SU-DHL-6 (cell line): Measurements from ENCODE around the gene IP6K1.
A peak's percentile ranks its signal among the peaks of the same experiment; 100 is the strongest.

Experiments used
- H2AFZ ChIP-seq: fragments of 200-600 bp; sonication (generic); 2 replicates; pipeline ENCODE4 v1.6.1; 2014; ENCODE audit warnings: low read depth, mild to moderate bottlenecking, moderate library complexity, mixed read lengths, antibody characterized with exemption, low read length; ENCODE audit not compliant: severe bottlenecking
- H3F3A ChIP-seq: fragments of 200-600 bp; shearing (Covaris generic); 2 replicates; pipeline ENCODE4 v1.6.0; 2016; ENCODE audit warnings: antibody characterized with exemption, mild to moderate bottlenecking; ENCODE audit not compliant: insufficient read depth
- H3K27ac ChIP-seq: fragments of 200-600 bp; sonication (generic); 2 replicates; pipeline ENCODE4 v1.5.1; 2016; ENCODE audit warnings: low read depth, mild to moderate bottlenecking, low read length, moderate library complexity, mixed read lengths
- H3K27me3 ChIP-seq: fragments of 200-600 bp; sonication (generic), shearing (Covaris generic); 2 replicates; pipeline ENCODE4 v1.6.0; 2014; ENCODE audit warnings: mild to moderate bottlenecking, low read length
- H3K36me3 ChIP-seq: fragments of 200-600 bp; sonication (generic); 2 replicates; pipeline ENCODE4 v1.6.1; 2014; ENCODE audit warnings: mild to moderate bottlenecking, low read length, mixed read lengths
- H3K4me2 ChIP-seq: fragments of 300-600, 200-600 bp; shearing (Covaris generic), sonication (generic); 2 replicates; pipeline ENCODE4 v1.6.0; 2014; ENCODE audit warnings: low read length, low read depth, mild to moderate bottlenecking; ENCODE audit not compliant: poor library complexity, severe bottlenecking
- H3K4me3 ChIP-seq: fragments of 200-600 bp; sonication (generic); 2 replicates; pipeline ENCODE4 v1.5.1; 2014; ENCODE audit warnings: antibody characterized with exemption, low read length, mild to moderate bottlenecking, mixed read lengths; ENCODE audit not compliant: insufficient read depth, poor library complexity, severe bottlenecking
- H3K79me2 ChIP-seq: fragments of 200-600 bp; sonication (generic); 2 replicates; pipeline ENCODE4 v1.6.1; 2014; ENCODE audit warnings: mild to moderate bottlenecking, low read length, moderate library complexity; ENCODE audit not compliant: insufficient read depth
- H3K9ac ChIP-seq: fragments of 200-600 bp; sonication (generic); 2 replicates; pipeline ENCODE4 v1.7.0; 2014; ENCODE audit warnings: mild to moderate bottlenecking, low read length
- H3K9me2 ChIP-seq: fragments of 200-600 bp; sonication (generic); replicated peaks from 2 replicates; pipeline ENCODE4 v1.6.1; 2014; ENCODE audit warnings: low read length; ENCODE audit not compliant: insufficient read depth
- H3K9me3 ChIP-seq: fragments of 200-600 bp; sonication (generic); 2 replicates; pipeline ENCODE4 v1.6.1; 2014; ENCODE audit warnings: low read length, mixed read lengths; ENCODE audit not compliant: insufficient read depth
- H4K20me1 ChIP-seq: fragments of 200-600 bp; sonication (generic); 2 replicates; pipeline ENCODE4 v1.6.1; 2014; ENCODE audit warnings: low read depth, mild to moderate bottlenecking, antibody characterized with exemption, low read length, moderate library complexity, mixed read lengths
- CTCF ChIP-seq: fragments of 200-600 bp; sonication (generic); IDR thresholded peaks from one replicate; pipeline ENCODE4 v1.5.1; 2017; ENCODE audit warnings: antibody characterized with exemption, mild to moderate bottlenecking, low read length, moderate library complexity; ENCODE audit not compliant: insufficient read depth, poor library complexity, severe bottlenecking
- EZH2phosphoT487 ChIP-seq: fragments of 200-600 bp; sonication (generic), shearing (Covaris generic); conservative IDR thresholded peaks from 2 replicates; pipeline ENCODE4 v1.6.1; 2018; ENCODE audit warnings: mild to moderate bottlenecking, antibody characterized with exemption, low read length, moderate library complexity, mixed read lengths

The IP6K1 gene

GRCh38 chr3:49721896-49722781 lies 64.2 kb downstream of the IP6K1 start:
- H4K20me1 ChIP-seq = no peaks in the 10 kb centered on the region
- H3K4me3 ChIP-seq = no peak overlapping the region
- no peaks in the 10 kb centered on the region for H3K9me3 ChIP-seq
- no peaks in the 10 kb centered on the region for H3K9me2 ChIP-seq
- H3K36me3 ChIP-seq = no peaks in the 10 kb centered on the region
- TF ChIP-seq CTCF = no peak
- TF ChIP-seq EZH2phosphoT487 = no peak
- H3K79me2 ChIP-seq = 0 out of 2 replicates have a peak, but pooled peaks cover 3% of the 10 kb centered on the region
- H2AFZ ChIP-seq = no peak overlapping the region
- peak overlapping the region; percentile 100; the same call in 1 of the 2 replicates for H3K9ac ChIP-seq
- no peaks in the 10 kb centered on the region for H3K27me3 ChIP-seq
- peaks cover 18% of the 10 kb centered on the region for H3F3A ChIP-seq
- no peak overlapping the region for H3K4me2 ChIP-seq
- H3K27ac ChIP-seq = no peak overlapping the region

- TF ChIP-seq EZH2phosphoT487 = no peak
- no peak for TF ChIP-seq CTCF
- Histone ChIP-seq H3K4me3 (no peak overlapping the region), H3K79me2 (0 out of 2 replicates have a peak, but pooled peaks cover 3% of the 10 kb centered on the region), H3K4me2 (no peak overlapping the region), H3K27me3 (no peaks in the 10 kb centered on the region), H4K20me1 (no peaks in the 10 kb centered on the region), H3K9me2 (no peaks in the 10 kb centered on the region), H2AFZ (no peak overlapping the region), H3K9ac (no peak overlapping the region), H3K9me3 (no peaks in the 10 kb centered on the region), H3F3A (peaks cover 18% of the 10 kb centered on the region), H3K27ac (no peak overlapping the region), H3K36me3 (no peaks in the 10 kb centered on the region)
Measured at GRCh38 chr3:49721596-49721895, 64.8 kb downstream of the IP6K1 start.

GRCh38 chr3:49720855-49721595 lies 65.3 kb downstream of the IP6K1 start:
- Histone ChIP-seq H3K9me3 (no peaks in the 10 kb centered on the region), H3K79me2 (0 out of 2 replicates have a peak, but pooled peaks cover 3% of the 10 kb centered on the region), H3K27ac (no peak overlapping the region), H4K20me1 (no peaks in the 10 kb centered on the region), H3K36me3 (no peaks in the 10 kb centered on the region), H3F3A (peaks cover 18% of the 10 kb centered on the region), H3K9me2 (no peaks in the 10 kb centered on the region), H3K4me2 (no peak overlapping the region), H3K9ac (no peak overlapping the region), H3K27me3 (no peaks in the 10 kb centered on the region), H2AFZ (no peak overlapping the region), H3K4me3 (no peak overlapping the region)
- TF ChIP-seq EZH2phosphoT487 = no peak
- TF ChIP-seq CTCF = no peak
